ENCODE measurements around the gene CAPN1.
A peak's percentile ranks its signal among the peaks of the same experiment; 100 is the strongest.
"Not testable (repeated sequence)": the region's sequence is repeated elsewhere in the genome, so short reads cannot be mapped to it uniquely, and the experiment has no call there.

The CAPN1 gene

DNA sequence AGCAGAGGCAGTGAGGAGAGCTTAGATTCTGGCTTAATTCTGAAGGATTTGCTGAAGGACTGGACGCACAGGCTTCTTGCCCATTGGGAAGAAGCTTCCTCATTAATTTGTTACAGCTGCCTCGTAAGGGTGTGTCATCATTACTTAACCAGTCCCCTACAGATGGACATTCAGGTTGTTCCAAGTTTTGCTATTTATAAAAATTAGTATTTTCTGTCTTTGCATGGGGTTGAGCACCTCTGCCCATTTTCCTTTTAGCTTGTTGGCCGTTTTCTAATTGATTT, 38.1 kb downstream of the CAPN1 start:
- DNase-seq = no peak

DNA sequence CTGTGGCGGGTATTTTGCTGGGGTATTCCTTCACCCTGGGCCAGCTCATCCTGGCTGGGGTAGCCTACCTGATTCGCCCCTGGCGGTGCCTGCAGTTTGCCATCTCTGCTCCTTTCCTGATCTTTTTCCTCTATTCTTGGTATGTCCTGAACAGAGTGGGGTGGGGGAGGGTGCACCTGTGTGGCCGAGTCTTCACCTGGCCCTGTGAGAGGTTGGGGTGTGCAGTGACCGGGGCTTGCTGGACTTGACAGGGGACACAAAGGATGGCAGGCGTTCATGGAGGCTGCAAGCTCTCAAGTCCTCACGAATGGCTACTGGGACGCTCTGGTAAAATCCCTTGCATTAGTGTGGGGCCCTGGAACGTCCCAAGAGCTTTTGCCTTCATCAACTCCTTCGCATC, 39.3 kb downstream of the CAPN1 start:
- DNase-seq = no peak

DNA sequence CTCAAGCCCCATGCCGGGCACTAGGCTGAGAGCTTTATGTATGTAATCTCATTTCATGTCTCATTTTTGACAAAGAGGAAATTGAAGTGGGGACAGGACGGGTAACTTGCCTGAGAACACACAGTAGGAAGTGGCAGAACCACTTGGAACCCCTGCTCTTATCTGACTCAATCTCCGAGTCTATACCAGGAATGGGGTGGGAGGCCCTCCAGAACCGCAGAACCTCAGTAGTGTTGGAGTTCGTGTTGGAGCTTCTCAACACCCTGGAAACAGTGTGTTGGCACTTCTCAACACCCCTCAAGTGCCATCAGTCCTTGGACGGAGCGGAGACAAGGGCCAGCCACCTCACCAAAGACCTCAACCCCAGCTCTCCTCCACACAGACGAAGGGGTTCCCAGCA, 41.3 kb downstream of the CAPN1 start:
- DNase-seq = no peak

- DNase-seq = no peak
These were observed 43.2 kb downstream of the CAPN1 start for GRCh38 chr11:65224930-65225278.

GRCh38 chr11:65225279-65226102, 43.8 kb downstream of the CAPN1 start:
- peak; percentile 7 for DNase-seq

DNA sequence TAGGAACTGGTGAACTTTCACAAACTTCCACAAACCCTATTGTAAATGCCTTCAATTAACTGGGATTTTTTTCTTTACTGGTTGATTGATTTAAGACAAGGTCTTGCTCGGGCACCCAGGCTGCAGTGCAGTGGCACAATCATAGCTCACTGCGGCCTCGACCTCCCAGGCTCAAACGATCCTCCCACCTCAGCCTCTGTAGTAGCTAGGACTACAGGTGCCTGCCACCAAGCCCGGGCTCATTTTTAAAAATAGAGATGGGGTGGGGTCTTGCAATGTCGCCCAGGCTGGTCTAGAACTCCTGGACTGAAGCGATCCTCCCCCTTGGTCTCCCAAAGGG, 44.3 kb downstream of the CAPN1 start:
- no peak for DNase-seq

DNA sequence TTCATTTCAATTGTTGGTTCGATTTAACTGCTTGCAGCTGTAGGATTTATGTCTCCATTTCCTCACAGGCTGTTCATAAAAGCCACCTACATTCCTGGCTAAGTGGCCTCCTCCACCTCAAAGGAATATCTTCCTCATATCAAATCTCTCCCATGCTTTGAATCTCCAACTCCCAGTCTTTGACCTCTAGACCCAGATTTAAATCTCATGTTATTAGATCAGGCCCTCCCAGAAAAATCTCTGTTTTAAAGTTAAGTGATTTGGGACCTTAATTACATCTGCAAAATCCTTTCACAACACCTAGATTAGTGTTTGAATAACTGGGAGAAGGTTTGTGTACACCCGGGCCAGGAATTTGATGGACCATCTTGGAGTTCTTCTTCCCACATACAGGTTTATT, 46.2 kb downstream of the CAPN1 start:
- no peak for DNase-seq

- no peak for DNase-seq
These were observed 54.7 kb downstream of the CAPN1 start for GRCh38 chr11:65236194-65237059.

DNA sequence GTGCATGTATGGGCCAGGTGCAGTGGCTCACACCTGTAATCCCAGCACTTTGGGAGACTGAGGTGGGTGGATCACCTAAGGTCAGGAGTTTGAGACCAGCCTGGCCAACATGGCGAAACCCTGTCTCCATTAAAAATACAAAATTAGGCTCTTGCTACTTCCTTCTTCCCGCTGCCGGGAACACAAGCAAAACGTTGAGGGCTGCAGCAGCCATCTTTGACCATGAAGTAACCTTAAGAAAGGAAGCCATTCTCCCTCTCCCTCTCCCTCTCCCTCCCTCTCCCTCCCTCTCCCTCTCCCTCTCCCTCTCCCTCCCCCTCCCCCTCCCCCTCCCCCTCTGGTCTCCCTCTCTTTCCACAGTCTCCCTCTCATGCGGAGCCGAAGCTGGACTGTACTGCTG, 56.6 kb downstream of the CAPN1 start:
- not testable (repeated sequence) for DNase-seq

DNA sequence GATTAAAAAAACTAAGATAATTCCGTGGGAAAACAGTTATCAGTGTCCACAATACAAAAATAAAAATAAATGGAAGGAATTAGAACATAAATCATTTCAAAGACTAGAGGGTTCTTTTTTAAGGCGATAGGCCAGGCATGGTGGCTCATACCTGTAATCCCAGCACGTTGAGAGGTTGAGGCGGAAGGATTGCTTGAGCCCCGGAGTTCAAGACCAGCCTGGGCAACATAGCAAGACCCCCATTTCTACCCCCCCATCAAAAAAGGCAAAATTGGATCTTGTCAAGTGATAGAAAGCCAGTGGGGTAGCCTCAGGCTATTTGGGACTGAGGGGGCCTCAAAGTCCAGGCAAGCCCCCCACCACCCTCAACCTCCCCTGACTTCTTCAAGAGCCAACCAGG, 59.4 kb downstream of the CAPN1 start:
- no peak for DNase-seq

DNA sequence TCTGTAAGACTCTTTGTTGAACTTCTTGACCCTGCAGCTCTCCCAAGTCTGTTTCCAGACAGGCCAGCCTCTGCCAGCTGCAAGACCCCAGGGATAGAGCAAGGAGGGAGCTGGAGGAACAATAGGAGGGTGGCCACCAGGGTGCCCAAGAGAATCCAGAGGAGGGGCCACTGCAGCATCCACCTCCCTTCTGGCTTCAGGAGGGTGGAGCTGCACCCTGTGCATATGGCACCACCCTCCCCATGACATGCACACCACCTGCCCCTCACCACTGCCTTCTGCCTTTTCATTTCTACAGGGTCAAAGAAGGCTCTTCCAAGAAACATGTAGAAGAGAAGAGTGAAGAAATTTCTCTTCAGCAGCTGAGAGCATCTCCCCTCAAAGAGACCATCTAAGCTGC, 60.0 kb downstream of the CAPN1 start:
- DNase-seq = no peak

- DNase-seq = no peak
These were observed 60.7 kb downstream of the CAPN1 start for GRCh38 chr11:65242389-65242788.

DNA sequence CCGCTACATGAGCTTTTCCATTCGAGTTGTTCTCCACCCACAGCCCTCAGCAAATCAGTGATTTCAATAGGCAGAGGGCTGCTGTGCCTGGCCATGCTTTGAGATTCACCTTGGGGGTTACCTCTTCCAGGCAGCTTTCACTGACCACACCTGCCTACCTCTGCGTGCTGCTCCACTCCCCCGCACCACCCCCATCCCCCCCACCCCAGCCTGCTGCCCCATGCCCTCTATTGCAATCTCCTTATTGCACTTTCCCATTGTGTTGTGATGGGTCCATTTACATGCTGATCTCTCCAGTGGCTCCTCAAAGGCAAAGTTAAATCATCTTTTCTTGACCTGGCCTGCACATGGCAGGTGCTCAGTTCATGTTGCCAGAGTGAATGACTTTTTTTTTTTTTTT, 62.1 kb downstream of the CAPN1 start:
- DNase-seq = no peak

- not testable (repeated sequence) for DNase-seq
These were observed 63.3 kb downstream of the CAPN1 start for GRCh38 chr11:65245046-65245445.

DNA sequence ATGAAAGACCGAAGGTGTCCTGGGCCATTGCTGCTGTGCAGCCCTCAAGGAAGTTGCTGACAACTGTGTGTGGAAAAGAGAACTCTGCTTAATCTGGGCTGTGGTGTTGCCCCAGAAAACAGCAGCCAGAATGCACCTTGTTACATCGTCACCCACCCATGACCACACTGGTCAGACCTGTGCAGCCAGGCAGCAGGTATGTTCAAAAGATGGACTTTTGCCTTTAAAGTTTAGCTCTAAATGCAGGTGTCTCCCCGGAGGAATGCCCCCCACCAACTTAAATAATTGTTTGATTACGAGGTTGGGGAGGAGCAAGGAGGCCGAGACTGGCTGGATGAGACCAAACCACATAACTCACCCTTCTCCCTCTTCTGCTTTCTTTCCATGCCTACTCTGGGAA, 64.8 kb downstream of the CAPN1 start:
- no peak for DNase-seq

DNA sequence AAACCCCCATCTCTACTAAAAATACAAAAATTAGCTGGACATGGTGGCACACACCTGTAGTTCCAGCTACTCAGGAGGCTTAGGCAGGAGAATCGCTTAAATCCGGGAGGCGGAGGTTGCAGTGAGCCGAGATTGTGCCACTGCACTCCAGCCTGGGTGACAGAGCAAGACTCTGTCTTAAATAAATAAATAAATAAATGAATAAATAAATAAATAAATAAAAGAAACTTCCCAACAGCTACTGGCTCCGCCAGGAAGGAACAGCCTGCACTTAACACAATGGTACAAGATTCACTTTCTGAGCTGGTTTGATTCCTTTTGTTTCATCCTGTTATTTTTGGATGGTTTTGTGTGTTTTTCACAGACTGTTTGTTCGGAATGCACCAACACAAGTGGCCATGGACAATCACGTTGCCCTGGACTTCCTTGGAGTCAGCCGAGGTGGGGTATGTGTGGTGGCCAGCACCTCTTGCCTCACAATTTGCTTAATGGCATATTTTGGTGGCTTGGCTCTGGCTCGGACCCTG, 66.5 kb downstream of the CAPN1 start:
- DNase-seq = not testable (repeated sequence)

DNA sequence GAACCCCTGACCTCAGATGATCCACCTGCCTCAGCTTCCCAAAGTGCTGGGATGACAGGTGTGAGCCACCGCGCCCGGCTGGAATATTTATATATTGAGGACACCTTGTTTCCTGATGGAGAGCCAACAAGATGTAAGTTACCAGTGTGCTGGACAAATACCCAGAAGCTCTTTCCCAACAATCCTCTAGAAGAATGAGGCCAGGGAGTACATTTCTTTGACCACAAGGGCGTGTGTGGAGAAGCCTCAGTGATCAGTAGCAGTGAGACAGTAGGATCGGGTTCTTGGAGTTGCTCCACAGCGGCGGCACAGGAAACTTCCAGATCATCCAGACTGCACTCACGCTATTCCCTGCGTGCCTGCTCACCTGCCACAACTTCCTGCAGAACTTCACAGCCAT, 69.7 kb downstream of the CAPN1 start:
- DNase-seq = no peak

DNA sequence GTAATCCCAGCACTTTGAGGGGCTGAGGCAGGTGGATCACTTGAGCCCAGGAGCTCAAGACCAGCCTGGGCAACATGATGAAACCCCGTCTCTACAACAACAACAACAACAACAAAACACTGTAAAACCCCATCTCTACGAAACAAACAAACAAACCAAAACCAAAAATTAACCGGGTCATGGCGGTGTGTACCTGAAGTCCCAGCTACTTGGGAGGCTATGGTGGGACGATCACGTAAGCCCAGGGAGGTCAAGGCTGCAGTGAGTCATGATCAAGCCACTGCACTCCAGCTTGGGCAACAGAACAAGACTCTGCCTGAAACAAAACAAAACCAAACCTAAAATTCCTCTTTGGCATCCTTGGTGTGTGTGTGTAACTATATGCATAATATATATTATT, 73.0 kb downstream of the CAPN1 start:
- DNase-seq = no peak

DNA sequence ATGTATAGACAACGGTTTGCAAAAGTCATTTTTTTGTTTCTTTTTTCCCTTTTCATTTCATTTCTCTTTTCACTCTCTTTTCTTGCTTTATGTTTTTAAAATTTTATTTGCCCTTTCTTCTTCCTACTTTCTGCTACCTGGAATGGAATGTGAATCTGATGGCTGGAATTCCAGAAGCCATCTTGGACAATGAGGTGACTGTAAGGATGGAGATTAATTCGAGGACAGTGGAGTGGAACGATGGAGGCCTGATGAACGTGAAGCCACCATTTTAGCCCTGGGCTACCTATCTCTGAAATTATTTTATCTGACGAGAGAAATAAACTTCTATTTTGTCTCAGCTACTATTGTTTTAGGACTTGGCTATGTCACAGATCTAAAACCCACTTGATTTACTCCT, 77.3 kb downstream of the CAPN1 start:
- no peak for DNase-seq

DNA sequence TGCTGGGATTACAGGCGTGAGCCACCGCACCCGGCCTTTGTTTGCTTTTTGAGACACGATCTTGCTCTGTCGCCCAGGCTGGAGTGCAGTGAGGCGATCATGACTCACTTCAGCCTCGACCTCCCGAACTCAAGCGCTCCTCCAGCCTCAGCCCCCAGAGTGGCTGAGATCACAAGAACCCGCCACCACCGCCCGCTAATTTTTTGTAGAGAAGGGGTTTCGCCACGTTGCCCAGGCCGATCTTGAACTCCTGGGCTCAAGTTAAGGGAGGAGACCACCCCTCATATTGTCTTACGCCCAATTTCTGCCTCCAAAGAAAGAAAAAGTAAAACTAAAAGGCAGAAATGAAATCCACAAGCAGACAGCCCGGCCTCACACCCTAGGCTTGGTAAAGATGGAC, 78.6 kb downstream of the CAPN1 start:
- no peak for DNase-seq

DNA sequence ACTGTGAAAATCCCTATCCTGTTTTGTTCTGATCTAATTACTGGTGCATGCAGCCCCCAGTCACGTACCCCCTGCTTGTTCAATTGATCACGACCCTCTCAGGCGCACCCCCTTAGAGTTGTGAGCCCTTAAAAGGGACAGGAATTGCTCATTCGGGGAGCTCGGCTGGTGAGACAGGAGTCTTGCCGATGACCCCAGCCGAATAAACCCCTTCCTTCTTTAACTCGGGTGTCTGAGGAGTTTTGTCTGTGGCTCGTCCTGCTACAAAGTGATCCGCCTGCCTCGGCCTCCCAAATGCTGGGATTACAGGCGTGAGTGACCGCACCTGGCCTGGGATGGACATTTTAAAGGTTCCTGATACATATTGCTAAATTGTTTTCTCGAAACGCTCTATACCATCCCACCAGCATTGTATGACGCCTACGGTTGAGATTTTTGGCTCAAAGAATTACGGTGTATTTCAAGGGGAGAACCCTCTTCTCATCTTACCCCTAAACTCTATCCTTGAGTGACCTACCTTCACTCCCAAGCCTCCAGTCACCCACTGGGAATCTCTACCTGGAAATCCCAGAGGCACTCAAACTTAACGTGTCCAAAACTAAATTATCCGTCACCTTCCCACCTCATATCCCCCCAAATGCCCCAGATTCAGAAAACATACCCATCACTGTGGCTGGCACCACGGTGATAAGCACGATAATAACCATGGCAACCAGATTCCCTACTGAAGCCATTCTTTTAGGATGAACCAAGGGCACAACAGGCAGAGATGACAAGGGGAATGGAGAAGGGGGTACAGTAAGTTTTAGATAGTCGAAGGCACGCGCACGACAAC, 79.2 kb downstream of the CAPN1 start:
- DNase-seq = no peak
